HEK293 (cell line): Measurements from ENCODE around the gene TMEM132A.

Source experiments
- CTCF ChIA-PET: fragments of 350-600 bp; formaldehyde crosslinking; extraction: SDS; loops from one replicate; lab custom pipeline; 2021; ENCODE audit warnings: antibody characterized with exemption; lab: Yijun Ruan, JAX
- POLR2A ChIA-PET: fragments of 300-600 bp; formaldehyde crosslinking; extraction: SDS; loops from one replicate; lab custom pipeline; 2020; ENCODE audit warnings: antibody characterized with exemption, inconsistent platforms; lab: Yijun Ruan, JAX
- H3K27ac ChIP-seq: fragments of 200-500 bp; sonication (Bioruptor generic); 2 replicates; pipeline ENCODE4 v1.5.1; 2014; ENCODE audit warnings: low read depth, low read length, control low read depth, inconsistent platforms; ENCODE audit errors: extremely low read depth
- H3K36me3 ChIP-seq, 2 experiments: fragments of 200-500 bp in 1 of 2; sonication (Bioruptor generic) in 1 of 2; 1 replicate in 1 of 2; 2 replicates in 1 of 2; pipeline ENCODE4 v1.5.1; 2014 to 2017; ENCODE audit warnings: inconsistent platforms in 2 of 2, low read length in 2 of 2; ENCODE audit not compliant: control insufficient read depth in 2 of 2, insufficient read depth in 1 of 2
- H3K4me1 ChIP-seq: fragments of 200-500 bp; sonication (Bioruptor generic); 2 replicates; pipeline ENCODE4 v1.5.1; 2014; ENCODE audit warnings: mild to moderate bottlenecking, low read length, inconsistent platforms; ENCODE audit not compliant: control insufficient read depth, insufficient read depth
- H3K4me3 ChIP-seq: 2 replicates; pipeline ENCODE4 v1.5.1; 2011; ENCODE audit warnings: low read depth, mild to moderate bottlenecking, control low read depth, low read length, moderate library complexity
- H3K9me3 ChIP-seq: fragments of 200-500 bp; sonication (Bioruptor generic); 2 replicates; pipeline ENCODE4 v1.5.1; 2014; ENCODE audit warnings: low read depth, low read length, inconsistent platforms; ENCODE audit not compliant: control insufficient read depth, insufficient read depth
- BCL11A ChIP-seq: fragments of 450-650 bp; formaldehyde crosslinking; IDR thresholded peaks from 2 replicates; pipeline ENCODE4 v1.5.1; 2016; ENCODE audit warnings: low read depth, missing biosample characterization, missing genetic modification characterization
- GLI2 ChIP-seq: fragments of 450-650 bp; formaldehyde crosslinking; IDR thresholded peaks from 2 replicates; pipeline ENCODE4; 2017; ENCODE audit warnings: missing biosample characterization, missing genetic modification characterization, low read depth, borderline replicate concordance
- HIC1 ChIP-seq: fragments of 450-650 bp; formaldehyde crosslinking; IDR thresholded peaks from 2 replicates; pipeline ENCODE4 v1.5.1; 2016; ENCODE audit warnings: missing biosample characterization, missing genetic modification characterization
- HOXA7 ChIP-seq: sonication (generic); formaldehyde crosslinking; IDR thresholded peaks from 2 replicates; pipeline ENCODE4 v1.8.1; 2022; ENCODE audit warnings: missing genetic modification reagents, borderline replicate concordance
- KLF1 ChIP-seq: fragments of 450-650 bp; formaldehyde crosslinking; IDR thresholded peaks from 2 replicates; pipeline ENCODE4 v1.5.1; 2016; ENCODE audit warnings: missing biosample characterization, missing genetic modification characterization
- KLF9 ChIP-seq: fragments of 450-650 bp; formaldehyde crosslinking; IDR thresholded peaks from 2 replicates; pipeline ENCODE4 v1.5.1; 2016; ENCODE audit warnings: missing biosample characterization, missing genetic modification characterization, low read depth
- SETDB1 ChIP-seq: IDR thresholded peaks from one replicate; pipeline ENCODE4 v1.6.1; 2017; ENCODE audit warnings: mild to moderate bottlenecking, low read length, moderate library complexity, mixed read lengths; ENCODE audit not compliant: insufficient read length
- WT1 ChIP-seq: fragments of 450-650 bp; formaldehyde crosslinking; IDR thresholded peaks from 2 replicates; pipeline ENCODE4 v1.5.1; 2016; ENCODE audit warnings: missing biosample characterization, missing genetic modification characterization
- ZFP3 ChIP-seq: fragments of 450-650 bp; formaldehyde crosslinking; IDR thresholded peaks from 2 replicates; pipeline ENCODE4 v1.5.1; 2016; ENCODE audit warnings: low read depth, missing biosample characterization, missing genetic modification characterization
- ZNF114 ChIP-seq: fragments of 450-650 bp; formaldehyde crosslinking; IDR thresholded peaks from 2 replicates; pipeline ENCODE4 v1.5.0; 2017; ENCODE audit warnings: missing biosample characterization, missing genetic modification characterization
- ZNF140 ChIP-seq: fragments of 450-650 bp; formaldehyde crosslinking; IDR thresholded peaks from 2 replicates; pipeline ENCODE4 v1.5.1; 2016; ENCODE audit warnings: missing biosample characterization, missing genetic modification characterization
- ZNF223 ChIP-seq: fragments of 450-650 bp; formaldehyde crosslinking; IDR thresholded peaks from 2 replicates; pipeline ENCODE4 v1.5.1; 2016; ENCODE audit warnings: missing biosample characterization, missing genetic modification characterization
- ZNF248 ChIP-seq: fragments of 450-650 bp; formaldehyde crosslinking; IDR thresholded peaks from 2 replicates; pipeline ENCODE4 v1.5.1; 2017; ENCODE audit warnings: missing biosample characterization, missing genetic modification characterization
- ZNF341 ChIP-seq: fragments of 450-650 bp; formaldehyde crosslinking; IDR thresholded peaks from 2 replicates; pipeline ENCODE4; 2016; ENCODE audit warnings: low read depth, missing biosample characterization, missing genetic modification characterization
- ZNF449 ChIP-seq: fragments of 450-650 bp; formaldehyde crosslinking; IDR thresholded peaks from 2 replicates; pipeline ENCODE4 v1.5.1; 2017; ENCODE audit warnings: missing biosample characterization, mild to moderate bottlenecking, missing genetic modification characterization, moderate library complexity
- ZNF530 ChIP-seq: fragments of 450-650 bp; formaldehyde crosslinking; IDR thresholded peaks from 2 replicates; pipeline ENCODE4 v1.5.1; 2016; ENCODE audit warnings: low read depth, missing biosample characterization, missing genetic modification characterization
- ZNF549 ChIP-seq: fragments of 450-650 bp; IDR thresholded peaks from 2 replicates; pipeline ENCODE4 v1.5.1; 2018; ENCODE audit warnings: missing biosample characterization, missing genetic modification characterization, mild to moderate bottlenecking, inconsistent platforms, moderate library complexity
- ZNF610 ChIP-seq: fragments of 450-650 bp; formaldehyde crosslinking; IDR thresholded peaks from 2 replicates; pipeline ENCODE4 v1.5.1; 2016; ENCODE audit warnings: missing biosample characterization, missing genetic modification characterization, borderline replicate concordance
- ZNF623 ChIP-seq: fragments of 450-650 bp; formaldehyde crosslinking; IDR thresholded peaks from 2 replicates; pipeline ENCODE4 v1.5.1; 2016; ENCODE audit warnings: missing biosample characterization, missing genetic modification characterization
- ZNF76 ChIP-seq: fragments of 450-650 bp; formaldehyde crosslinking; IDR thresholded peaks from 2 replicates; pipeline ENCODE4; 2016; ENCODE audit warnings: low read depth, missing biosample characterization, missing genetic modification characterization, borderline replicate concordance
- ZSCAN18 ChIP-seq: fragments of 450-650 bp; formaldehyde crosslinking; IDR thresholded peaks from 2 replicates; pipeline ENCODE4 v1.5.1; 2016; ENCODE audit warnings: missing biosample characterization, missing genetic modification characterization

TMEM132A gene

GRCh38 chr11:60982184-60982583 lies 57.9 kb downstream of the TMEM132A start (continued):
- no peak for TF ChIP-seq ZNF248
- TF ChIP-seq WT1 (tag by site-specific recombination), result no peak
- TF ChIP-seq, all 188 proteins: peak for 0

GRCh38 chr11:60984149-60984548 lies 59.9 kb downstream of the TMEM132A start:
- POLR2A ChIA-PET, result interaction anchor here (0.6 kb wide), 1 partner anchor 76 kb away, joined by 3 read pairs; no protein-coding TSS in a partner anchor
- Histone ChIP-seq H3K9me3 (no peaks in the 10 kb centered on the region), H3K36me3 (no peaks in the 10 kb centered on the region), H3K27ac (no peak overlapping the region), H3K4me1 (no peaks in the 10 kb centered on the region), H3K4me3 (no peak overlapping the region)
- TF ChIP-seq HIC1 (tag by site-specific recombination) (no peak), SETDB1 (no peak), ZSCAN18 (tag by site-specific recombination) (no peak), ZNF223 (tag by site-specific recombination) (no peak), ZNF114 (no peak), GLI2 (tag by site-specific recombination) (no peak), ZNF610 (no peak), BCL11A (no peak), ZFP3 (tag by site-specific recombination) (no peak), ZNF76 (tag by site-specific recombination) (no peak), KLF9 (no peak), HOXA7 (CRISPR knock-in tag) (no peak), ZNF140 (tag by site-specific recombination) (no peak), ZNF549 (tag by site-specific recombination) (no peak), ZNF449 (tag by site-specific recombination) (no peak), ZNF530 (tag by site-specific recombination) (no peak), ZNF623 (tag by site-specific recombination) (no peak)
- CTCF ChIA-PET, result no interaction called here

- Histone ChIP-seq H3K4me3 (no peak overlapping the region), H3K4me1 (no peaks in the 10 kb centered on the region), H3K36me3 (no peaks in the 10 kb centered on the region), H3K27ac (no peak overlapping the region), H3K9me3 (no peaks in the 10 kb centered on the region)
- CTCF ChIA-PET, result no interaction called here
- POLR2A ChIA-PET, result interaction anchor here (0.6 kb wide), 1 partner anchor 75 kb away, joined by 3 read pairs; no protein-coding TSS in a partner anchor
- TF ChIP-seq KLF1 (tag by site-specific recombination), result no peak
- TF ChIP-seq ZNF341 (tag by site-specific recombination), result 0 out of 2 replicates have a peak, but pooled peaks have one; percentile 25
Observed at GRCh38 chr11:60984636-60985035, 60.4 kb downstream of the TMEM132A start.
